ENCODE results near the gene SPATA22.
"Not testable (repeated sequence)": the region's sequence is repeated elsewhere in the genome, so short reads cannot be mapped to it uniquely, and the experiment has no call there.

The SPATA22 gene

DNA sequence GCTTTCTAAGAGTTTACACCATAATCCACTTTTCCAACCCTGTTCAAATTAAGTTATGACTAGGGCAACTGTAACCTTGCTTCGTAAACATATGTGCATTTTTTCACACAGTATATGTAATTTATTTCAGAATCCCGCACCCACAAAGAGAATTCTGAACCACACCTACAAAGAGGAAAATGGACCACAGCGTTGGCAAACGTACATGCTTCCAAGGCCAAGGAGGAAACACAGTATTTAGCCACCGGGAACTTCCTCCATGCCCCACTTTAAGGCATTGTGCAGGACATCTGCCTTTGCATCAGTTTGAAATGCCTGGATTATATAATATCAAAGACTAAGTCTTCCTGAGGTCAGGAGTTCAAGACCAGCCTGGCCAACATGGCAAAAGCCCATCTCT lies 2.1 kb downstream of the SPATA22 start:
- no peak for DNase-seq

DNA sequence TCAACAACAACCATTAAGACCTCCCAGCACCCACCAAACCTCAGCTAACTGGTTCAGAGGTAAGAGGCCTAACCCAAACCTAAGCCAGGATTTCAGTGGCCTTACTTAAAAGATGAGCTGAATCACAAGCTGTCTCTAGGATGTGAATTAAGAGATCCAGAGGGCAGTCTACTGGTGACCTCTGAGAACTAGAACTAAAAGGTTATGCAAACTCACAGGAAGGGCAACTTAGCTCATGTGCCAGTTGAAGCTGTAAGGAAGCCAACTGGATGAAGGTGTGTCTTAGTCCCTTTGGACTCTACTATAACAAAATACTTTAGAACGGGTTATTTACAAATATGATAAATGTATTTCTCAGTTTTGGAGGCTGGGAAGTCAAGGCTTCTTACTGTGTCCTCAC lies 5.3 kb downstream of the SPATA22 start:
- not testable (repeated sequence) for DNase-seq

DNA sequence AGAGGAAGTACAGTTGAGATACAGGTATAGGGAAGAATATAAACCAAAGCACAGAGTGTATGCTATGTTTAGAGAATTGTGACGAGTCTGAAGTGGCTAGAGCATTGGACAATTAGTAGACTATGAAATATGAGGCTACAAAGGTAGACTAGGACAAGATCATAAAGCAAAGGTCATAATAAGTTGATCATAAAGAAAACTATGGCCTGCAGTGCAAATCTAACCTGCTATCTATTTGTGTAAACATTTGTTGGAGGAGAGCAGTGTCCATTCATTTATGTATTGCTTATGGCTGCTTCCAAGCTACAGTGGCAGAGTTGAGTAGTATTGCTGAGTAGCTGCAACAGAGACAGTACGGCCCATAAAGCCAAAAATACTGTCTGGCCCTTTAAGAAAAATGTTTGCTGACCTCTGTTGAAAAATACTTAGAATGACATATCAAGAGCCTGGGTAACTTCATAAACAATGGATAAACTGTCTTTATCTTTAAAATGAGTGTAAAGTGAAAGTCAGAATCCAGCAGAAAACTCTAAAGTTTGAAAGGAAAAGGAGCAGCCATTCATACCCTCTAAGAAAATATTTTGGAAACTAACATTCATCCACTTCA lies 23.5 kb downstream of the SPATA22 start:
- no peak for DNase-seq

DNA sequence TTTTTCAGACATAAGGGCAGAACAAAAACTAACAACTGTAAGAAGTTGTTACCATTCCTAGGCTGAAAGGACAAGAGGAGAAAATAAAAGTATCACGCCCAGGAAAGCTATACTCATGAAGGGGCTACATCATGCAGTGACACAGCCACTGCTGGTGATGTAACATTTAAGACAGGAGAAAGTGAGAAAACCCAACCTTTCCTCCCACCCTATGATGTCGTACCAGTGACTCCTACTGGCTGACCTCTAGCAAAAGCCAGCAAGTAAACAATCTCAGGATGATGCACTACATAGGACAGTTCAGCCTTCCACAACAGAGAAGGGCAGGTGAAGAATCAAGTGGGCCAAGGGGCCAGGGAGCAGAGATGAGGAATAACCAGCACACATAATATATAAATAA lies 24.0 kb downstream of the SPATA22 start:
- DNase-seq: no peak

DNA sequence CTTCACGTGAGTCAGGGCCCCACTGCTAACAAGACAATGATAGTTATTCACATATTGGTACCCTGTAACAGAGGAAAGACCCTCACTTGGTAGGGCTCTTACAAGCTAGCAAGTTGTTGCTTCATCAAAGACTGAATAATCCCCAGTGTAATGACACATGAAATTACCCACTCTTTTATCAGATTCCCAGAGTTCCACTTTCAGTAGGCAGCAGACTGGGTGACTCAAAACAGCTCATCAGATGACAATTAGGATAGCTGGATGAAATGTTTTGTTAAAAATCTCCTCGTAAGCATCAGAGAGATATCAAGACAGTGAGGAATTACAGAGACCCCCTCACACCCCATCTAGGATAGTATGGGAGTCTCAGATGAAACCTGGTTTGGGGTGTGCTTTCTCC lies 31.2 kb downstream of the SPATA22 start:
- DNase-seq: no peak

DNA sequence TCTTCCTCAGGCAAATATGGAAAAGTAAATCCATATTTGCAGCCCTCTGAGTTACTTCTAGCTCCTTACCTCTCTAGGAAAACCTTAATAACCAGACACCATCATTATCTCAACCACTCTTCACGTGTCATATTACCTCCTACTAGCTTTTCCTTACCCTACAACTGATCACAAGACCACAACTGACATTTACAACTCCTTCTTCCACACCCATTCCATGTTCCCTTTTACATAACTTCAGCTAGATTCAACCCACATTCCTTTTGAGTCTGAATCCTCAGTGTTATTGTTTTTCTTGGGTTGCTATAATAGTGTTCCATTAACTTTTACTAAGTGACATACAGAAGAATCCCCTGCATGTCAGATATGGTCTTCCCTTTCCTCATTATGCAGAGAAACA lies 33.3 kb downstream of the SPATA22 start:
- no peak for DNase-seq

DNA sequence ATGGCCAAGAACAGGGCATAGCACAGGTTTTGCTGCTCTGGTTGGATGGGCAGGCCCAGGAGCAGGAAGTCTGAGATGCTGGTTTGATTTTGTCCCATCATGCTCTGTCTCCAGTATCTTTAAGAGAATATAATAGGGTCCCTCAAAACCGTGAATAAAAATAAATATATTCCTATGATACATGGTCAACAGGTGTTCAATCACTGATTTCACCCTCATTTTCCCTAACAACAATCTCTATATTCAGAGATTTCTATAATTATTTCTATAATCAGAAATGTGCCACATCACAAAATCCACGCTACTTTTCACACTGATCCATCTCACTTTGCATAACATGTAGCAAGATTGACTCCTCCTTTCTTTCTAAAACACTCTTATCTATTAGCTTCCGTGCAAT lies 37.9 kb downstream of the SPATA22 start, which contains the start of gene OR1E2:
TSS of gene OR1E2 (minus strand) at position 101 of the 400 bp plus-strand sequence. CDS start at position 101, 0 bp downstream.
- DNase-seq: no peak

DNA sequence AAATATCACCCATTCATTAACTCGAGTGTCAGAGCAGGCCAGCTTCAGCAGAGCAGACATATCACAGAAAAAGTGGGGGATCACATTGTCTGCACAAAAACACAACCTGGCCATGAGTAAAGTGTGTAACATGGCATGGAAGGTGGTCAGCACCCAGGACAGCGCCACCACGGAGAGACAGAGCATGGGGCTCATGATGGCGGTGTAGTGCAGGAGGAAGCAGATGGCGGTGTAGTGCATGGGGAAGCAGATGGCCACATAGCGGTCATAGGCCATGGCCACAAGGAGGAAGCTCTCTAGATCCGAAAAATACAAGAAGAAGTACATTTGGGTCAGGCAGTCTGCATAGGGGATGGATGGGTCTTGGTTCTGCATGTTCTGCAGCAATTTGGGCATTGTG lies 38.4 kb downstream of the SPATA22 start:
- DNase-seq: not testable (repeated sequence)

DNA sequence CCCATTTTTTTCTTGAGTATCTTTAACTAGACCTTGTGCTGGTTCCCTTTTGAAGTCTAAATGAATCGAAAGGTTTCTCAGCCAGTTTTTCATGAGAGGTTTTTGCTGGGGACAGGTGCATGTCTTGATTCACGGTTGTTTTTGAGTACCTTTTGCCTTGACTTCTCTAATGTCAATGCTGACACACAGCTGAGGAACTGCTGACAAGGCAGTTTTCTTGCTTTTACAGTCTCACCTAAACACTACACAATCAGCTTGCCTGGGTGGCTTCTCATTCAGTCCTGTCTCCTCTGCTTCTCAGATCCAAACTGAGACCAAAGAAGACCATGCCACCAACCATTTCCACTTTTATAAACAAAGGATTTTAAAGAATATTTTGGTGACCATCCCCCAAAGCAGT lies 53.4 kb downstream of the SPATA22 start:
- no peak for DNase-seq

DNA sequence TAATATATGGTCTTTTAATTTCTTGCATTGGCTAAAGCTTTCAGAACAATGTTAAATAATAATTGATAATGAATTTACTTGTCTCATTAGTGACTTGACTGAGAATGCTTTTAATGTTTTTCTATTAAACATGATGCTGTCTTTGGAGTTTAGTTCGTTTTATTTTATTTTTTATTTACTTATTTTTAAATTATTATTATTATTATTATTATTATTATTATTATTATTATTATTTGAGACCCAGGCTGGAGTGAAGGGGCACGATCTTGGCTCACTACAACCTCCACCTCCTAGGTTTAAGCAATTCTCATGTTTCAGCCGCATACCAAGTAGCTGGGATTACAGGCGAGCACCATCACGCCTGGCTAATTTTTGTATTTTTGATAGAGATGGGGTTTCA lies 56.0 kb downstream of the SPATA22 start:
- no peak for DNase-seq

DNA sequence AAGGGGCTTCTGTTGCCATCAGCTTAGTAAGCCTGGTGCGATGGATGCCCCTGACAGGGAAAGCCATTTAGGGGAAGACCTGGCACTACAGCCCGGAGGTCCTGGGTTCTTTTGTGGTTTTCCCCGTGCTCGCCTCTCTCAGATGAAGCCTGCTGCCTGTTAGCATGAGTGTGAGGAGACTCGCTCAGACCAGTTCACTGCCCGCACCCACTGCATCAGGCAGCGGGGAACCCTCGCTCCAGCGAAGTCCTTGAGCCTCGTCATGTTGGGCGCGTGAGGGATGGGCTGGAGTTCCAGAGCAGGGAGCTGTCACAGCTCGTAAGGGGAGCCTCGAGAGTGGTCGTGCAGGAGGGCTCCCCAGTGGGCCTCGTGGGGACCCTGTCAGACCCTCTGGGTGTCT lies 59.4 kb downstream of the SPATA22 start:
- not testable (repeated sequence) for DNase-seq

DNA sequence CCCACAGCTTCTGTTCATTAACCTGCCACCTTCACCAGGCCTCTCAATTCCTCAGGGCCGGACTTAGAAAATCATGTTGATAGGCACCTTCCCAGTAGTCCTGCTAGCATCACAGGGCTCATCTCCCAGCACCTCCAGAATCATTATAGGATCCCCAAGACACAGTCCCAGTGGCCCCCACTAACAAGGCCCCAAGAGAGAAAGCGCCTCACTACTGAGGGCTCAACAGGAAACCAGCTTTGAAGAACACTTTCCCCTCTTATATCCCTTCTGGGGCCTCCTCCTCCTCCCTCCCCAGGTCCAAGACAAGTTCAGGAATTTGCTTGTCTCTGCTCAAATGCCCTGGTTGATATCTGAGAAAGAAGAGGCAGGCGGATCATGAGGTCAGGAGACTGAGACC lies 60.5 kb downstream of the SPATA22 start, which contains the start of gene OR3A3:
TSS of gene OR3A3 (plus strand) at position 301 of the 400 bp plus-strand sequence.
- no peak for DNase-seq

DNA sequence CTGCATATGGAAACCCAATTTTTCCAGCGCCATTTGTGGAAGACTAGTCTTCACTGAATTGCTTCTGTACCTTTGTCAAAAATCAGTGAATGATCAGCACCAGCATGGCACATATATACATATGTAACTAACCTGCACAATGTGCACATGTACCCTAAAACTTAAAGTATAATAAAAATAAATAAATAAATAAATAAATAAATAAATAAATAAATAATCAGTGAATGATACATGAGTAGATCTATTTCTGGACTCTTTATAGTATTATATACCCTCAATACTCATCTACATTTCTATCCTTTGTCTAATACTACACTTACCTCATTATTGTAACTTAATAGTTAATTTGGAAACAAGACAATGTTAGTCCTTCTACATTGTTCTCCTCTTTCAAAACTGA lies 67.8 kb downstream of the SPATA22 start:
- not testable (repeated sequence) for DNase-seq

DNA sequence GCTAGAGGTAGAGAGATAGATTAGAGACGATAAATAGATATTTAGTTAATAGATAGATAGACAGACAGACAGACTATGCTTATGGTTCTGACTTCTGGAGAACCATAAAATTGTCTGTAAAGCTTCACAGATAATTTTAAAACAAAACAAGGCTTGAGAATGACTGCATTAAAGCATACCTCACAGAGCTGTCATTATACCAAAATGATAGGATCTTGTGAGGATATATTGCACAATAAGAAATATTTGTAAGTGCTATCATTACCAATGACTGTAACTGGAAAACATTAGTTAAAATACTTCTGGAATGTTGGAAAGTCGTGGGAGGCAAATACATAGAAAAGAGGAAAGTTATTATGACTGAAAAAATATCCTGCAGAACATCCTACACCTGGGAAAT lies 69.8 kb downstream of the SPATA22 start:
- no peak for DNase-seq

DNA sequence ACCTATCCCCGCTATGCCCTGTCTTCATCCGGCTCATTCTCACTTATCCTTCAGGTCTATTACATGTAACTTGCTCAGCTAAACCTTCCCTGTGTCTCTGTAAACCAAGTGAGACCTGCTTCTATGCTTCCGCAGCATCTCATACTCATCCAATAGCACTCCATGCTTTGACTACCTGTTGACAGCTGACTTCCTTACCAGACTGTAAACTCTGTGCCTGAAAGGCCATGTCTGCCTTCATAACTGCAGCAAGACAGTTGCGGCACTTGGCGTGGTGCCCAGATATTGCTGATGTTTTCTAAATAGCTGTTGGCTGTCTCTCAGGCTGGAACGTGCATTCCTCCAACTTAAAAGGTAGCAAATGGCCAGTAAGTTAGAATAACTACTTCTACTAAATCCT lies 71.6 kb downstream of the SPATA22 start:
- DNase-seq: no peak

DNA sequence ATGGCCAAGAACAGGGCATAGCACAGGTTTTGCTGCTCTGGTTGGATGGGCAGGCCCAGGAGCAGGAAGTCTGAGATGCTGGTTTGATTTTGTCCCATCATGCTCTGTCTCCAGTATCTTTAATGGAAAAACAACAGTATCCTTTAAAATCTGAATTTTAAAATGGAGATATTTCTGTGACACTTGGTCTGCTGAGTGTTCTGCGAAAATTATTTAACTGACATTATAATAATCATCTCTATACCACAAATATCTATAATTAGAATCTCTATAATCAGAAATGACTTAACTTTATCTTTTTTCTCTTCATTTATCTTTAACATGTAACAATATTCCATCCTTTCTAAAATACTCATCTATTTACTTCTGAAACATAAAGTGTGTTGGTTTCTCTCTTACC lies 73.3 kb downstream of the SPATA22 start, which contains the start of gene OR1E1:
TSS of gene OR1E1 (minus strand) at position 101 of the 400 bp plus-strand sequence. CDS start at position 101, 0 bp downstream.
- DNase-seq: no peak

DNA sequence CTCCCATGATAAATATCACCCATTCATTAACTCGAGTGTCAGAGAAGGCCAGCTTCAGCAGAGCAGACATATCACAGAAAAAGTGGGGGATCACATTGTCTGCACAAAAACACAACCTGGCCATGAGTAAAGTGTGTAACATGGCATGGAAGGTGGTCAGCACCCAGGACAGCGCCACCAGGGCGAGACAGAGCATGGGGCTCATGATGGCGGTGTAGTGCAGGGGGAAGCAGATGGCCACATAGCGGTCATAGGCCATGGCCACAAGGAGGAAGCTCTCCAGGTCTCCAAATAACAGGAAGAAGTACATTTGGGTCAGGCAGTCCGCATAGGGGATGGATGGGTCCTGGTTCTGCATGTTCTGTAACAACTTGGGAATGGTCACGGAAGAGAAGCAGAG lies 73.8 kb downstream of the SPATA22 start:
- DNase-seq: not testable (repeated sequence)
